Measurements from ENCODE around the gene CDH11.

CDH11 gene

DNA sequence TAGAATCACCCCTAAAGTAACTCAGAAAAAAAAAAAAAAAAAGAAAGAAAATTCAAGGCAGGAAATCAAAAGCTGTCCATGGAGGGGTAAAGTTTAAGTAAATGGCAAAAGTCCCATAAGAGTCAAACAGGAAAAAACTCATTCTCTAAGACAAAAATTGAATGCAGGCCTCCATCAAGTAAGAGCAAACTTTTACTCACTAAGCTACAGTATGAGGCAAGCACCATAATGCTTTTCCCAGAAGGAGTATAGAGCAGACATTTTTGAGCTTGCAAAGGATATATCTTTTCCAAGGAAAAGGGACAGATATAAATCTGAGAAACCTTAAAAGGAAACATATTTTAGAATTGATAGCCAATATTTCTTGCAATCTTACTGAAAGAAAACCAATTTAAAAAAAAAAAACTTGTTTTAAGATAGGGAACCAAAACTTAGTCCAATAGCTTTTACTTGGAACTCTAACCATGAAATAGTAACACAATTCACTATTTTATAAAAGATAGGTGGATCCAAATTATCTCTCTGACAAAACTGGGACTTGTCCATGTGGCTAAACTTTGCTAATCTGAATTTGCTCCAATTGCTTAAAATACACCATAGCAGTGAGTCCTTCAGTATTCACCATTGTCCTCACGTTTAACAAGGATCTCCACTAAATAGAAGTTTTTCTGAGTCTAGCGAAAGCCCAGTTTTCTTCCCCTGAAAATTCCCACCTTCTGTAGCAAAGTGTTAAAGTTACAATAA, 99.8 kb downstream of the CDH11 start:
- no peak for DNase-seq

DNA sequence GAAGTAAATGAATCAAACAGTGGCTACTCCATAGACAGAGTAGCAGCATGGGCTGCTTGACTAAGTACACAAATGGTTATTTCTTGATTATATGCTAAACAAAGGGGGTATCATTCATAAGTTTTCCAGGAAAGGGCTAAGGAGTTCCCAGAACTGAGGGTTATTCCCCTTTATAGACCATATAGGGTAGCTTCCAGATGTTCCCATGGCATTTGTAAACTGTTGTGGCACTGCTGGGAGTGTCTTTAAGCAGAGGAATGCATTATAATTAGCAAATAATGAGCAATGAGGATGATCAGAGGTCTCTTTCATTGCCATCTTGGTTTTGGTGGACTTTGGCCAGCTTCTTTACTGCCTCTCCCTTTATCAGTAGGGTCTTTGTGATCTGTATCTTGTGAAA, 105.1 kb downstream of the CDH11 start:
- DNase-seq: no peak

DNA sequence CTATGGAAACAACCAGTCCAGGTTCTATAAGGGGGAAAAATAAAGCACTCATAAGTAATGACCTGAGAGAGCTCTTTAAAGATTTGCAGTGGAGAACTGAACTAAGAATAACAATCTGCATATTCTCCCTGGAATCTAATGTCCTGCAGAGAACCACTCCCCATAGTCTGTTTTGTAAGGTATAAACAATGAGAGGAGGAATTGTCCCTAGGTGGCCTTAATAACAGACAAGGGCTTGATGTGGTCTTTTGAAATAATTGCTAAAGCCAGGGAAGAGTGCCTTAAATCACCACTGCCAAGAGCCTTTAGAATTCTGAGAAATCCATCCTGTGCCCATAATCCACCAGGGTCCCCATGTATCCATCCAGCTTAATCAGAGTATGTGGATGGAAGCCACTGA, 106.3 kb downstream of the CDH11 start:
- no peak for DNase-seq

- no peak for DNase-seq
Observed at GRCh38 chr16:65012357-65012756, 109.5 kb downstream of the CDH11 start.

GRCh38 chr16:65010125-65010524, 111.7 kb downstream of the CDH11 start:
- DNase-seq: no peak

- DNase-seq: no peak
Observed at GRCh38 chr16:65005696-65006095, 116.2 kb downstream of the CDH11 start.

- no peak for DNase-seq
Observed at GRCh38 chr16:65004570-65004969, 117.3 kb downstream of the CDH11 start.

GRCh38 chr16:65003621-65004020, 118.2 kb downstream of the CDH11 start:
- DNase-seq: no peak

DNA sequence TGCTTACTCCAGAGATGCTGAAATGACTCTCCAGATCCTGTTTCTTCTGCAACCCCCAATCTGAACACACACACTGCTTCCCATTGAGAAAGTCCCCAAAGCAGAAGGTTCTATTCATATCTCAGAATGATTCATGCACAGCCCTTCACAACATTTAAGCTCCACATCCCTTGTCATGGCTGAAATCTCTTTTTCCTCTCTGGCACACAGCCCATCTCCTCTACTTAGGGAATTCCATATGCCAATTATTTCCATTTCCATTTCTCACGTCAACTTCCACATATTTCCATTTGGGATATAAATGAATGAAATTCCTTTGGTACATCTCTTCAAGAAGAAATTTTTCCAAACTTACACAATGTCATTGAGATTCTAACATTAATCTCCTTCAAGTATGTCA, 119.6 kb downstream of the CDH11 start:
- no peak for DNase-seq

DNA sequence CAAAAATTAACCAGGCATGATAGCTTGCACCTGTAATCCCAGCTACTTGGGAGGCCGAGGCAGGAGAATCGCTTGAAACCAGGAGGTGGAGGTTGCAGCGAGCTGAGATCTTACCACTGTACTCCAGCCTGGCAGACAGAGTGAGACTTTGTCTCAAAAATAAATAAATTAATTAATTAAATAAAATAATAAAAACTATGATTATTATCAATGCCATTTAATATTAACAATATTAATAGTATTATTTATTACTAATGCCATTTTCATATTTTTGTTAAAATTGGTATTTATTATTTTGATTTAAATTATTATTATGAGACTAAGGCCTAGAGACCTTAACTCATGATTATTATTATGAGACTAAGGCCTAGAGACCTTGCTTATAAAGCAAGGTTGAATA, 121.2 kb downstream of the CDH11 start:
- DNase-seq: no peak

GRCh38 chr16:64997751-64998150, 124.1 kb downstream of the CDH11 start:
- no peak for DNase-seq

- DNase-seq: no peak
Observed at GRCh38 chr16:64997121-64997520, 124.7 kb downstream of the CDH11 start.

- no peak for DNase-seq
Observed at GRCh38 chr16:64996641-64997040, 125.2 kb downstream of the CDH11 start.

DNA sequence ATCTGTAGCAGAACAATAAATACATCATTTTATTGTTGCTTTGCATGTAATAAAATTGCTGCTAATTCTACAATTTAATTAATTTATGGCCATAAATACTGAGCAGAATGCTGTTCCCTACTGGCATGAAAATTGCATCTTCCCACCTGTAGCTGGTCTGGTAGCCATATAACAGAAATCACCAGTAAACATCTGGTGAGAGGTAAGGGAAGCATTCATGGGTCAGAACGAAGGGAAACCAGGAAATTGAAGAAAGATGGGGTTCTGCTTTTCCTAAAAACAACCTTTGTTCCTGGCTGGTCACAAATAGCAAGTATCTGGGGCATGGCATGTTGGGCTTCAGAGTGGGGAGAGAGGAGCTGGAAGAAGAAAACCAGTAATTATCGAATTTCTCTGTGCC, 128.4 kb downstream of the CDH11 start:
- DNase-seq: no peak

DNA sequence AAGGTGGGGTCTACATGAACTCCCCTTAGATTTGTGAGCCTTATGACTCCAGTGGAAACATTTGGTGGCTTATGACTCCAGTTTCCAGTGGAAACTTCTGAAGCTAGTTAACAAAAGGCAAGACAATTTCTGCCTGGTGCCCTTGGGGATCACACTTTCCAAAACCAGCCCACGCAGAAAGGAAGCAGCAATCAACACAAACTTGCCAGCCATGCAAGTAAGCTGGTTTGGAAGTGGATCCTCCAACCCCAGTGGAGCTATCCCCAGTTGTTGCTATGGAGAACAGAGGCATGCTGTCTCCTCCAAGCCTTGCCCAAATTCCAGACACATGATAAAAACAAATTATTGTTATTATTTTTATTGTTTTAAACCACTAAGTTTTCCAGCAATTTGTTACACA, 130.9 kb downstream of the CDH11 start:
- no peak for DNase-seq

DNA sequence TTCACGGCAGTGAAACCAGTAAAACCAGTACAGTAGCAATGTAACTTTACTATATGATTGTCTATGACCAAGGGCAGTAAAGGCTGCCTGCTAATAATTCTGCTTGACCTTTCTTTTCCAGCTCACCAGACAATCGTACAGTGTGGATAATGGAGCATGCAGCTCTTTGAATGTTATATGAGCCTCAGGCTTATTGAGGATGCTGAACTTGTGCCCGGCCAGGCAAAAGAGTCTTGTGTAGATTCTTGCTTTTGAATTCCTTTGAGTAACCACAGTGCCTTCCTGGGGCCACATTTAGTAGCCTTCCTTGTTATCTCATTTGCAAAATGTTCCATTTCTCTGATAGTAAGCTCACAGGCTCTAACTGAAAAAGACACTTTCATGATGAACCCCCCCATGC, 131.8 kb downstream of the CDH11 start:
- DNase-seq: no peak

DNA sequence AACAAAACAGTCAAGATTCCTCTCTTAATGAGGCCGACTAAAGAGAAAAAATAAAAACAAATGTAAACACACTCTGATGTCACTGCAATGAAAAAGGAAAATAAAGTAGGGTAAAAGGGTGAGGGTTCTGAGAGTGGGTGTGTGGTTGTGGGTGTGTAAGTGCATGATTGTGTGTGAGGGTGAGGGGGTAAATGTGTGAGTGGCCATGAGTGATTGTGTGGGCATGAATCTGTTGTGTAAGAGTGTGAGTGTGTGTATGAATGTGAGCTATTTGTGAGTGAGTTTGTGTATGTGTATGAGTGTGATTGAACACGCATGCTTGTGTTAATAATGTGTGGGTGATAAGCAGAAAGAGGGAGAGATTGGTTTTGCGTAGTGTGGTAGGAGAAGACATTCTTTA, 132.8 kb downstream of the CDH11 start:
- DNase-seq: no peak

GRCh38 chr16:64983963-64984362, 137.9 kb downstream of the CDH11 start:
- no peak for DNase-seq

DNA sequence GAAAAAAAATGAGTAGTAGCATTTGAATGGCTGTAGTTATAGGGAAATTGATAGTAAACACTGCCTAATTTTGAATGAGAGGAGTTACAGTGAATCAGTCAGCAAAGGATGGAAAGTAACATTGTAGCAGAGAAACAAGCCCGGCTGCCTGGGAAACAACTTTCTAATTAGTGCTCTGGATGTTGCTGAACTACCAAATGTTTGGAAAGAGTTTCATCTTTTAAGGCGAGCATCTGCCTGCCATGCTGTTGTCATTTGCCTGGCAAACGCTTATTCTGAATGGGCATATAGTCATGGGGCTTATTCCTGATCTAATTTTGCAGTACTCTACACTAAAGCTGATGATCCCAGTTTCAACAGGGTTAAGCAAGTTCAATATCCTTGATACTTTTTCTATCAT, 138.6 kb downstream of the CDH11 start:
- no peak for DNase-seq

DNA sequence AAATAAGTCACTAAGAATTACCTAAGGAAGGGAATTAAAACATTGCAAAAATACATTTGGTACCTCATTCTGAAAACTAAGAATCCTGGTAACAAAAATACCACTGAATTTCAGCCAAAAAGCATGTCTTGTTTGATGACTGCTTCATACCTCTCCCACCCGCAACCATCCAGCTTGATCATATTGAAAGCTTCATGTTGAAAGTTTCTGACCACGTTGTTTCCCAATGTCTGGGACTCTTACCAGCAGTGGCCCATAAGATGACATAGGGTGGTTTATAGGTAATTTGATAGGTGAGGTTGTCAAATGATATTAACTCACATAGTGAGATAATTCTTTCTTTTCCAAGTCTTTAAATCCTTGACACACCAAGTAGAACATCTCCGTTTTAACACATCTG, 139.3 kb downstream of the CDH11 start:
- DNase-seq: no peak

DNA sequence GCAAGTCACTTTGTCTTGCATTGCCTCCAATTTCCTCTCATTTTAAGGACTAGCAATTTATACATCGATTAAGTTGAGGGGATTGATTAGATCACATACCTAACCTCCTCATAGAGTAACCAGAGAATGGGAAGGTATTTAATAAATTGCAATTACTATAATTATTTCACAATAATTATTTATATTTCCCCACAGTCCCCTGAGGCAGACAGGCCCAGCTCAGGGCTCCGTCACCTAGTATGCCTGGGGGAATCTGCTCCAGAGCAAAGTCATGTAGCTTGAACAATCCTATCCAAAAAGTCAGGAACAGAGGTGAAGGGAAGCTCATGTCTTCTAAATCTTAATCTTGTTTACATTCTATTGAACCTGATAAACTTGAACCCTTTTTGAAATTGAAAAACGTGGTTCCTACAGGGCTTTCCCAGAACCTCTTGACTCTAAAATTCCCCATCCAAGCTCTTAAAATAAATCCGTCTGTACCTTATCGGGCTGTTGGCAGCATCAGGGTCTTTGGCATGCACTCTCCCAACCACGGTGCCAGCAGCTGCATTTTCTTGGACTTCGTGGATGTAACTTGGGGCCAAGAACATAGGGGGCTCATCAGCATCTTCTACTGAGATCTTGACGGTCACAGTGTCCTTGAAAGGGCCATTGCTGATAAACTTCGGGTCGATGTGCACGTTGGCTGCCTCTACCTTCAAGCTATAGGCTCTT, 140.1 kb downstream of the CDH11 start:
- no peak for DNase-seq

- no peak for DNase-seq
Observed at GRCh38 chr16:64977206-64977920, 144.5 kb downstream of the CDH11 start.

DNA sequence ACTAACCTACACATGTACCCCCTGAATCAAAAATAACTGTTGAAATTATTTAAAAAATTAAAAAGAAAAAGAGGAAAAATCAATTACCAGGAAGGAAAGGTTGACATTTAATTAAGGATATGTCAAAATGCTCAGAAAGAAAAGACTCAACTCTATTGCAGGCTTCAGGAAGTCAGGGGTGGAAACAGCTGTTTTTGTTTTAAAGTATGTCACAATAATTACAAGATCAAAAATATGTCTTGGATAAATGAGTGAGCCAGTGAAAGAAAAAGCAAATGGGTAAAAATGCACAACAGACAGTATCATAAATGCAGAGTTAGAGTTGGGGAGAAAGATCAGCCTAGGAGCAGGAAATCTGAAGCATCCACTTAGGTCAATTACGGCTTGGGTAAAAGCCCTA, 146.0 kb downstream of the CDH11 start:
- no peak for DNase-seq

- no peak for DNase-seq
Observed at GRCh38 chr16:64974381-64974780, 147.5 kb downstream of the CDH11 start.
